Measurements from ENCODE around the gene BEX2. TPM values are rescaled to one million over a fixed set of nuclear protein-coding genes. Genes with fewer than 3 reads are reported as not detected.

Gene BEX2
- 0.83 and 1.3 TPM in 2 replicates for total RNA-seq

GRCh38 chrX:103310555-103311398 is at the start of gene BEX2:
TSS of gene BEX2 (minus strand) at chrX:103310990. CDS start at chrX:103309976, 1,014 bp downstream.

GRCh38 chrX:103356130-103356798 is 45.5 kb upstream of the BEX2 start, which contains the start of gene TCEAL9:
TSS of gene TCEAL9 (plus strand) at chrX:103356506. CDS start at chrX:103357685, 1,179 bp downstream.

GRCh38 chrX:103329991-103330390 is 19.2 kb upstream of the BEX2 start, which contains the start of gene TCEAL7:
TSS of gene TCEAL7 (plus strand) at chrX:103330239. CDS start at chrX:103331404, 1,165 bp downstream.

GRCh38 chrX:103276581-103277002 is 34.2 kb downstream of the BEX2 start, which contains the start of gene TCEAL5:
TSS of gene TCEAL5 (minus strand) at chrX:103276750. CDS start at chrX:103274563, 2,187 bp downstream.

Other genes with a start within 250 kb of the BEX2 start
- gene BEX1, start 246.8 kb downstream of the BEX2 start, total RNA-seq, result 0.92 and 2.8 TPM in 2 replicates
- gene NXF3, start 217.8 kb downstream of the BEX2 start, total RNA-seq, result not detected in 2 replicates
- 15.6 and 29.9 TPM in 2 replicates for gene BEX4, start 95.9 kb downstream of the BEX2 start, total RNA-seq
- gene TCEAL8, start 55.8 kb downstream of the BEX2 start, total RNA-seq, result 119 and 133 TPM in 2 replicates
- not detected in 2 replicates for gene TCEAL5, start 34.2 kb downstream of the BEX2 start, total RNA-seq
- gene TCEAL7, start 19.2 kb upstream of the BEX2 start, total RNA-seq, result 26.3 and 37.3 TPM in 2 replicates
- 152 and 169 TPM in 2 replicates for gene TCEAL9, start 45.5 kb upstream of the BEX2 start, total RNA-seq
- 462 and 464 TPM in 2 replicates for gene BEX3, start 65.5 kb upstream of the BEX2 start, total RNA-seq
- gene RAB40A, start 208.5 kb upstream of the BEX2 start, total RNA-seq, result under 0.01 and 0.09 TPM in 2 replicates